K562 (cell line): ENCODE data around the gene PPP1R16B. TPM values are rescaled to one million over a fixed set of nuclear protein-coding genes. Genes with fewer than 3 reads are reported as not detected.

Experiments
- CBX8 ChIP-seq: fragments of 200-600 bp; sonication (generic); IDR thresholded peaks from 2 replicates; pipeline ENCODE4 v1.6.1; 2012; ENCODE audit warnings: borderline replicate concordance, mixed run types, low read depth, mild to moderate bottlenecking, moderate library complexity, mixed read lengths, low read length, control low read depth, inconsistent platforms; ENCODE audit not compliant: poor library complexity, severe bottlenecking; ENCODE audit errors: extremely low read depth
- CCAR2 ChIP-seq: fragments of 200-400 bp; formaldehyde crosslinking; IDR thresholded peaks from 2 replicates; pipeline ENCODE4 v1.6.1; 2017; ENCODE audit warnings: mild to moderate bottlenecking, low read depth, low read length
- CXXC5 ChIP-seq: fragments of 250-450 bp; sonication (Bioruptor Pico); IDR thresholded peaks from 2 replicates; pipeline ENCODE4 v1.8.0; 2022; ENCODE audit warnings: inconsistent platforms, mild to moderate bottlenecking, moderate library complexity
- DIDO1 ChIP-seq: fragments of 450-650 bp; IDR thresholded peaks from 2 replicates; pipeline ENCODE4 v1.6.1; 2016; ENCODE audit warnings: low read depth, missing biosample characterization, missing genetic modification characterization
- EZH2 ChIP-seq: IDR thresholded peaks from 2 replicates; pipeline ENCODE4 v1.6.1; 2012; ENCODE audit warnings: low read depth, mild to moderate bottlenecking, inconsistent platforms, low read length, borderline replicate concordance
- FOXA1 ChIP-seq: fragments of 450-650 bp; IDR thresholded peaks from 2 replicates; pipeline ENCODE4 v1.6.1; 2016; ENCODE audit warnings: mild to moderate bottlenecking, borderline replicate concordance
- GATAD2B ChIP-seq: fragments of 450-650 bp; IDR thresholded peaks from 2 replicates; pipeline ENCODE4 v1.6.1; 2017; ENCODE audit warnings: mild to moderate bottlenecking, borderline replicate concordance
- GMEB1 ChIP-seq: fragments of 250-450 bp; sonication (Bioruptor Pico); IDR thresholded peaks from 2 replicates; pipeline ENCODE4 v1.4.0; 2020; ENCODE audit warnings: mild to moderate bottlenecking
- GTF2F1 ChIP-seq: IDR thresholded peaks from 2 replicates; pipeline ENCODE4 v1.6.1; 2011; ENCODE audit warnings: low read depth, low read length, improper control_type of control experiment
- JUNB ChIP-seq: fragments of 450-650 bp; formaldehyde crosslinking; conservative IDR thresholded peaks from 2 replicates; pipeline ENCODE4 v1.4.0; 2020; ENCODE audit warnings: mild to moderate bottlenecking
- NBN ChIP-seq: fragments of 450-650 bp; IDR thresholded peaks from 2 replicates; pipeline ENCODE4 v1.6.1; 2016; ENCODE audit warnings: low read depth, mild to moderate bottlenecking
- NFATC3 ChIP-seq: fragments of 450-650 bp; IDR thresholded peaks from 2 replicates; pipeline ENCODE4 v1.6.1; 2017; ENCODE audit warnings: mild to moderate bottlenecking
- POLR2G ChIP-seq: fragments of 200-400 bp; formaldehyde crosslinking; IDR thresholded peaks from 2 replicates; pipeline ENCODE4 v1.6.1; 2017; ENCODE audit warnings: low read depth, mild to moderate bottlenecking, antibody characterized with exemption, low read length, moderate library complexity
- RAD51 ChIP-seq: fragments of 450-650 bp; IDR thresholded peaks from 2 replicates; pipeline ENCODE4 v1.7.1; 2016; ENCODE audit warnings: low read depth, mild to moderate bottlenecking, borderline replicate concordance
- RNF219 ChIP-seq: fragments of 250-450 bp; sonication (Bioruptor Pico); IDR thresholded peaks from 2 replicates; pipeline ENCODE4 v1.5.0; 2022; ENCODE audit warnings: mild to moderate bottlenecking
- SMAD3 ChIP-seq: fragments of 450-650 bp; formaldehyde crosslinking; conservative IDR thresholded peaks from 2 replicates; pipeline ENCODE4 v1.4.0; 2020; ENCODE audit warnings: mild to moderate bottlenecking
- SOX6 ChIP-seq: fragments of 450-650 bp; IDR thresholded peaks from 2 replicates; pipeline ENCODE4 v1.6.1; 2014; ENCODE audit warnings: mild to moderate bottlenecking
- TFAP4 ChIP-seq: sonication (generic); formaldehyde crosslinking; IDR thresholded peaks from 2 replicates; pipeline ENCODE4 v1.8.0; 2022; ENCODE audit warnings: missing genetic modification reagents, mild to moderate bottlenecking, moderate library complexity, borderline replicate concordance
- TRIM24 ChIP-seq, 2 experiments: fragments of 450-650 bp; IDR thresholded peaks; 2 replicates each; pipeline ENCODE4 v1.6.1; 2016
- ZEB2 ChIP-seq: fragments of 450-650 bp; IDR thresholded peaks from 2 replicates; pipeline ENCODE4 v1.6.1; 2016
- ZNF175 ChIP-seq: fragments of 200-800 bp; sonication (Bioruptor generic); IDR thresholded peaks from 2 replicates; pipeline ENCODE4 v1.6.1; 2016; ENCODE audit warnings: low read depth, mild to moderate bottlenecking, missing genetic modification characterization, missing compliant biosample characterization
- ZNF518B ChIP-seq: fragments of 250-450 bp; sonication (Bioruptor Pico); IDR thresholded peaks from 2 replicates; pipeline ENCODE4 v1.5.0; 2021; ENCODE audit warnings: mild to moderate bottlenecking, moderate library complexity
- polyA plus RNA-seq, 8 experiments: library from polyadenylated mRNA; depleted of rRNA in 4 of 8; stranded (reverse) in 5 of 8; unstranded in 3 of 8; fragments of >200 nt; fragmentation: Nextera tagmentation in 2 of 8; fragmentation: Illumina TruSeq in 1 of 8; extraction: Ambion mirVana in 2 of 8; extraction: Trizol in 1 of 8; gene quantifications; 2 replicates each; pipeline versions ENCODE4 v1.2.1 to v1.2.3, GENCODE V29; 2011 to 2014; ENCODE audit warnings: inconsistent platforms in 1 of 8, missing spikeins in 1 of 8
- total RNA-seq, 7 experiments: library from RNA; depleted of rRNA in 6 of 7; stranded (reverse); fragments of >200 nt in 6 of 7; fragmentation: Illumina TruSeq in 2 of 7; extraction: Trizol in 2 of 7; gene quantifications; 2 replicates each; pipeline versions ENCODE4 v1.2.1 to v1.2.3, GENCODE V29; 2011 to 2021; ENCODE audit warnings: low replicate concordance in 1 of 7

PPP1R16B gene
- total and polyA plus RNA-seq, 9 of the 15 experiments (the other 6 are each of a cell fraction or from before 2014, with no cell fraction given) = 1.5 to 11.5 (median 6.8) TPM

- TF ChIP-seq RAD51 = no peak
- TF ChIP-seq FOXA1 = peak; percentile 73
- TF ChIP-seq GATAD2B = no peak
- 0 out of 2 replicates have a peak, but pooled peaks have one; percentile 33 for TF ChIP-seq ZEB2
- no peak for TF ChIP-seq EZH2
- TF ChIP-seq GTF2F1 = no peak
- no peak for TF ChIP-seq RNF219
- no peak for TF ChIP-seq NFATC3
- TF ChIP-seq NBN = peak; percentile 78; the same call in 1 of the 2 replicates
- TF ChIP-seq TRIM24 (IDR thresholded peaks at IDR 0.05) = peak; percentile 42 to 73; a peak in 3 of 4 replicates
- TF ChIP-seq DIDO1 (tag) = no peak
- peak; percentile 76 for TF ChIP-seq CXXC5
- no peak for TF ChIP-seq TFAP4 (CRISPR knock-in tag)
- no peak for TF ChIP-seq CBX8
- no peak for TF ChIP-seq POLR2G
- TF ChIP-seq ZNF175 (CRISPR knock-in tag) = peak; percentile 77; the same call in 1 of the 2 replicates
- TF ChIP-seq CCAR2 = no peak
- TF ChIP-seq ZNF518B (CRISPR knock-in tag) = no peak
- TF ChIP-seq JUNB (CRISPR knock-in tag) = no peak
- TF ChIP-seq SMAD3 = peak; percentile 91
- TF ChIP-seq GMEB1 (CRISPR knock-in tag) = peak; percentile 57
- peak; percentile 96 for TF ChIP-seq SOX6
Measured at GRCh38 chr20:38854654-38855066, 49.2 kb downstream of the PPP1R16B start (continued).
